ENCODE data around the gene GRN. TPM values are rescaled to one million over a fixed set of nuclear protein-coding genes. Genes with fewer than 3 reads are reported as not detected.

Gene GRN
- polyA plus RNA-seq, 1 of the 3 experiments (the other 2 are of a cell fraction), result 442 TPM

- no peak for TF ChIP-seq TEAD4 (IDR thresholded peaks at IDR 0.05; ENCODE audit: borderline replicate concordance, insufficient read depth)
- no peak for TF ChIP-seq REST (IDR thresholded peaks at IDR 0.05; ENCODE audit: low read depth, low read length)
- TF ChIP-seq, protein P1, sequence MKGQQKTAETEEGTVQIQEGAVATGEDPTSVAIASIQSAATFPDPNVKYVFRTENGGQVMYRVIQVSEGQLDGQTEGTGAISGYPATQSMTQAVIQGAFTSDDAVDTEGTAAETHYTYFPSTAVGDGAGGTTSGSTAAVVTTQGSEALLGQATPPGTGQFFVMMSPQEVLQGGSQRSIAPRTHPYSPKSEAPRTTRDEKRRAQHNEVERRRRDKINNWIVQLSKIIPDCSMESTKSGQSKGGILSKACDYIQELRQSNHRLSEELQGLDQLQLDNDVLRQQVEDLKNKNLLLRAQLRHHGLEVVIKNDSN (IDR thresholded peaks at IDR 0.05; ENCODE audit: borderline replicate concordance, low read depth), result no peak
- no peak for TF ChIP-seq NRF1 (IDR thresholded peaks at IDR 0.05; ENCODE audit: low read depth, low read length)
- TF ChIP-seq FOXJ3 (CRISPR knock-in tag; IDR thresholded peaks at IDR 0.05), result no peak
Observed at GRCh38 chr17:44374306-44375195, 29.4 kb downstream of the GRN start (continued).

DNA sequence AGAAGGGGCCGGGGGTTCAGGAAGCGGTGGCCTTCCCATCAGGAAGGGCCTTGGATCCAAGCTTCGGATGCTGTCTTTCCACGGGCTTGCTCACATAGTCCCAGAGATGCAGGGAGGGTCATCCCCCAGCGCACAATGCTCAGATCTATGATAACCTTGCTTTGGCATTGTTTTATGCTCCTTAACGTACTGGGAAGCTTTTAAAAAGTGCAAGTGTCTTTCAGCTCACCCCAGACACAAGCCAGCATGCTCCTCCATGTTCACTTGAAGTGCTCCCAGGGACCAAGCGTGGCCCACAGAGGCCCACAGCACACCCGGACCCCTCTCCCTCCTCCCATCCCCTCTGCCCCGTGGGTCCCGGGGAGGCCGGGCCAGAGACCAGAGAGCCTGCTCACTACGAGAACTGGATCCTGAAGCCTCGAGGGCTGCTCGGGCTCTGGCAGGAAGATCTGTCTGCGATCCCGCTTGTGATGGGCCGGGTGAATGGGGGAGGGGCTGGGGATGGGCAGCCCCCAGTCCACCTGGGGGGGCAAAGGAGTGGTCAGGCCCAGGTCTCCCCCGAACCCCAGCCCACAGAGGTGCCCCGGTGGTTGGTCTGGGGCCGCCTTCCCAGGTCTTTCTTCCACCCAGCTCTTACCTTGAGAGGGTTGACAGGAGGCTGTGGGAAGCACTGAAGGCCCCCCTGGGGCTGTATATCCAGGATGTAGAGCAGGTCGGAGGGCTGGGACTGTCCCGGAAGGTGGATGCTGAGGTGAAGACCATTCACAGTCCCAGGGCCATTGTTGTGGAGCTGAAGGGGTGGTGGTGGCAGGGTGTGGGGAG is 30.3 kb downstream of the GRN start:
- POLR2A ChIA-PET, result no interaction called here
- no peak overlapping the region for H2AFZ ChIP-seq (ENCODE audit: low read depth)
- TF ChIP-seq, protein P2, sequence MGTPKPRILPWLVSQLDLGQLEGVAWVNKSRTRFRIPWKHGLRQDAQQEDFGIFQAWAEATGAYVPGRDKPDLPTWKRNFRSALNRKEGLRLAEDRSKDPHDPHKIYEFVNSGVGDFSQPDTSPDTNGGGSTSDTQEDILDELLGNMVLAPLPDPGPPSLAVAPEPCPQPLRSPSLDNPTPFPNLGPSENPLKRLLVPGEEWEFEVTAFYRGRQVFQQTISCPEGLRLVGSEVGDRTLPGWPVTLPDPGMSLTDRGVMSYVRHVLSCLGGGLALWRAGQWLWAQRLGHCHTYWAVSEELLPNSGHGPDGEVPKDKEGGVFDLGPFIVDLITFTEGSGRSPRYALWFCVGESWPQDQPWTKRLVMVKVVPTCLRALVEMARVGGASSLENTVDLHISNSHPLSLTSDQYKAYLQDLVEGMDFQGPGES (IDR thresholded peaks at IDR 0.05; ENCODE audit: low read depth, low read length), result no peak
- TF ChIP-seq SMC3 (IDR thresholded peaks at IDR 0.05; ENCODE audit: low read depth, low read length) (no peak), RXRA (IDR thresholded peaks at IDR 0.05; ENCODE audit: borderline replicate concordance, low read depth) (no peak), RAD21 (IDR thresholded peaks at IDR 0.05; ENCODE audit: low read length) (no peak), PBX3 (IDR thresholded peaks at IDR 0.05) (no peak), ELF1 (IDR thresholded peaks at IDR 0.05) (no peak), TAF1 (IDR thresholded peaks at IDR 0.05; ENCODE audit: borderline replicate concordance, low read depth, low read length) (no peak), YY1 (IDR thresholded peaks at IDR 0.05; ENCODE audit: low read depth) (no peak), MEF2A (IDR thresholded peaks at IDR 0.05; ENCODE audit: borderline replicate concordance, low read depth) (no peak), TCF12 (IDR thresholded peaks at IDR 0.05) (no peak), EP300 (IDR thresholded peaks at IDR 0.05; ENCODE audit: borderline replicate concordance in 1 of 2, low read depth in 1 of 2, low read length in 1 of 2) (no peak), RCOR1 (IDR thresholded peaks at IDR 0.05; ENCODE audit: low read length) (no peak), POLR2AphosphoS5 (IDR thresholded peaks at IDR 0.05; ENCODE audit: low read depth, low read length) (no peak)
- TF ChIP-seq, protein P1 (IDR thresholded peaks at IDR 0.05; ENCODE audit: borderline replicate concordance, low read depth), result no peak

More for the DNA sequence above, 30.3 kb downstream of the GRN start:
- Histone ChIP-seq H3F3A (replicated peaks; ENCODE audit: insufficient read depth) (no peaks in the 10 kb centered on the region), H3K4me2 (no peak overlapping the region), H3K9me3 (no peaks in the 10 kb centered on the region), H3K27ac (ENCODE audit: low read depth in 2 of 2, low read length in 1 of 2) (no peak overlapping the region), H3K4me1 (ENCODE audit: control insufficient read depth in 1 of 2, insufficient read depth in 2 of 2, low read depth in 1 of 2, low read length in 1 of 2) (no peaks in the 10 kb centered on the region), H3K4me3 (ENCODE audit: low read depth in 2 of 2, low read length in 1 of 2) (no peak overlapping the region), H3K79me2 (ENCODE audit: insufficient read depth) (no peaks in the 10 kb centered on the region), H3K9ac (no peak overlapping the region), H4K20me1 (ENCODE audit: insufficient read depth) (no peaks in the 10 kb centered on the region), H3K27me3 (ENCODE audit: insufficient read depth) (no peaks in the 10 kb centered on the region), H3K36me3 (replicated peaks in 1 of 2; ENCODE audit: control insufficient read depth in 1 of 2, insufficient read depth in 2 of 2, low read length in 1 of 2) (no peaks in the 10 kb centered on the region), H3K9me2 (no peaks in the 10 kb centered on the region)
- CTCF ChIA-PET, result interaction anchor here (0.7 to 2.4 kb wide), 11 partner anchors 9 to 169 kb away, joined by 3 to 11 read pairs (median 4); partner anchors contain the start of genes FAM171A2 and GRN
- 86% methylated on average over 10 of the region's 22 CpGs for WGBS (ENCODE audit: low lambda C conversion rate)
- peak; percentile 51 for DNase-seq

Measured in SK-N-SH (cell line).